Stimulated activated CD4-positive, alpha-beta T cell treated with anti-CD3 and anti-CD28 coated beads, TNF-alpha, amount 100 ng/mL, for 1 hour (primary cell): ENCODE measurements around the gene ULK3.

Experiments used
- DNase-seq, 3 donors: peaks; one replicate each; pipeline ENCODE4 v3.0.0-alpha.2; 2020; ENCODE audit warnings: low read depth in 3 of 3, low spot score in 1 of 3

ULK3 gene

GRCh38 chr15:74840851-74841775, 1.8 kb downstream of the ULK3 start:
- no peak for DNase-seq

DNA sequence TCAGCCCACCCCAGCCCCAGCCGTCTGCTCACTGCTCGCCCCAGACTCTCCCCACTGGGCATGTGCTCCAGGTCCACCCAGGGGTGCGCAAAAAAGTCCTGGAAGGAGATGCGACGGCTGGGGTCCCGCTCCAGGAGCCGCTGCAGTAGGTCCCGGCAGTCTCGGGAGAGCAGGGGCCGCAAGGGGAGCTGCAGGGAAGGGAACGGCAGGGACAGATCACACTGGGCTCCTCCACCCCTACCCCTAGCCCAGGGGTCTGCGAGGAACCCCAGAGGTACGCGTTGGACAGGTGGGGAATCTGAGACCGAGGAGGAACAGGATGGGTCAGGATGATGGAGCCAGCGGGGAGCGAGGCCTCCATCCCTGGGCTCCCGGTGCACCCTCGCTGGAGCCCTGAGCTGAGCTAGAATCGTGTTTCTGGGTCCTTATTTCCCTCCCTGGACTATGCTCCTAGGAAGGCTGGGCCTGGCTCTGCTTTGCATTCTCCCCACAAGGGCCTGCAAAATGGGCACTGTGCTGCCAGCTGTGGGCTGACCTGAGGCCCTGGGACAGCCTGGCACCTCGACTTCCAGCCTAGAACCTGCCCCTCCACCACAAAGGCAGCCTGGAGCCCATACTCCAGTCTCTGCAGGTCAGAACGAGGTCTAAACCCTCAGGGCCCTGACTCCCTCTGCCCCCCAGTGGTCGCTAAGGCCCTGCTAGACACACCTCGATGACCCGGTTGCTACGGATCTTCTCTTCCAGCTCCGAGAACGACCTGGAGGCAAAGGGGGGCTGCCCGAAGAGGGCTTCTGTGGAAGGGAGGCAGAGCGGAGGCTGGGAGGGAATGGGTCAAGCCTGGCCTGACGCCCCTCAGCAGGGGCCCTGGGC, 3.2 kb downstream of the ULK3 start:
- no peak for DNase-seq

DNA sequence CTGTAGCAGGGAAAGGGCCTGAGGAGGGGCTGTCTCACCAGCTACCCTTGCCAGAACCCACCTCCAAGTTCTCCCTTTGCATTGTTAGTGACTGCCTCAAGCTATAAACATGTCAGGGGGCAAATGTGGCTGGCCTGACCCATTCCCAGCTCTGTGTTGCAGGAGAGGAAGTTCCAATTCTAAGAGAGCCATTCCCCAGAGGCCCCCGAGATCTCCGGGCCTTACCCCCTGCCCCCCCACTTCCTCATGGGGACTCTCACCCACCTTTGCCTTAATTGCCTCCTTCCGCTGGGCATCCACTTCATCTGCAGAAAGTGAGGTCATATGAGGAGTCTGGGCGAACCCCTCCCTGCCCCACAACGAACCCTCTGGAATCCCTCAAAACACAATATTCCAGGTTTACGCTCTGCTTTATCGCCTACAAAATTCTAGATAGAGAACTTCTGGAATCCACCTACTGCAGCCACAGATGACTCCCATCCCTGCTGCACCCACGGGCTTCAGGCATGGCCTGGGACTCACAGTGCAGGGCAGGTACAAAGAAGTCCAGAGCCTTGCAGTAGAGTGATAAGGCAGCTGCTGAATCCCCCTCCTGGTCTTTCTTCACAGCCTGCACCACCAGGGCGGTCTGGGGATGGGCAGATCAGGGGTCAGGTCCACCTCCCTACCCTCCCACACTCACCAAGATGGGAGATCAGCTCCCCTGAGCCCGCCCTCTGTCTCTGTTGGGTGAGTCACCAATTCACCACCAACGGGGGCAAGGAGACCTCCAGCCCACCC, 4.0 kb downstream of the ULK3 start:
- no peak for DNase-seq

DNA sequence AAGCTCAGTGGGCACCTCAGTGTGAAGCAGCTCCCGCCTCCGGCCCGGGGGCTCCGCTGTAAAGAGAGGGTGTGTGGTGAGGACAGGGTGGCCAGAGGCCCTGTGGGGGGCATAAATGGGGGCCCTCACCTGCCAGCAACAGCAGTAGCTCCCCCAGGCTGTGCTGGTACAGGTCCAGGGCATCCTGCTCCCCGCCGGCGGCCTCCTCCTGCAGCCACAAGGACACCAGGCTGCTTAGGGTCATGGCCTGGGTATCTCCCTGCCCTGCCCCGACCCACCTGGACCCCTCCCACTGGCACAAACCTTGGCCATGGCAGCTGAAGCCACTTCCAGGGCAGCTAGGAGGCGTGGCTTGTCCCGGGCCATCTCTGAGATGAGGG, 4.8 kb downstream of the ULK3 start:
- no peak for DNase-seq

DNA sequence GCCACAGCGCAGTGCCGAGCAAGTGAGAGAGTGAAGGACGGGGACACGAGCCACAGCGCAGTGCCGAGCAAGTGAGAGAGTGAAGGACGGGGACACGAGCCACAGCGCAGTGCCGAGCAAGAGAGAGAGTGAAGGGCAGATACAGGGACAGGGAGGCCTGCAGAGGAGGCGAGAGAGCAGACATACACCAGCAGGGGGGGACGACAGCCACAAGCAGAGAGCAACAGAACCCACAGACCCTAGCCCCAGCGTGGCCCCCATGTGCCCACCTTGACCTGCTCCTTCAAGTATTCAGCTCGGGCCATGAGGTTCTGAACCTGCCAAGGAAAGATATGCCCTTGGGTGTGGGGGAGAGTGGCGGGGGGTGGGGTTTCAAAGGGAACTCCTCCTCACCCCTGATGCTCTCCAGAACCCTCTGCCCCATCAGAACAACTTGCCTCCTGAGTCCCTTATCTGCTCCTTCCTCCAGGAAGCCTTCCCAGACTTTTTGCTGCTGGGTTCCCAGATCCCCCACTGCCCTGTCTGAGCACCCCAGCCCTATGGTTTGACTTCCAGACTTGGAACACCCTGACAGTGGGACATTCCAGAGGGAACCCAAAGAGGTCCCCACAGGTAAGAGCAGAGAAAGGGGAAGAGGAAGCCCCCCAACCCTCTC, 5.3 kb downstream of the ULK3 start:
- DNase-seq: no peak

DNA sequence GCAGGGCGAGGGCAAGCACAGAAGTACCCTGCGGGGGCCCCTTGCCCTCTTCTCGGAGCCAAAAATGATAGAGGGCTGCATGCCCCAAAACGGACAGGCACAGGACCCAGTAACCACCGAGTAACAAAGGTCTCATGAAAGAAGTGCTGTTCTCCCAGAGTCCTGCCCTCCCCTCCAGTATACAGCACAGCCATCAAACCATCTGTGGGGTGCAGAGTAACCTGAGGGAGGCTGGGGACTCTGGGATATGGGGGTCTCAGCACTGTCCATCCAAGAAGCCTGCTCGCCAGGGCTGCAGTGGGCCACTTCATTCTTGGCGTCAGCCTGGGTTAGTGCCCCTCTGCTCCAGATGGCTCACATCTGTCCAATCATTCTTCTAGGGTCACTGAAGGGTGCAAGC, 6.1 kb downstream of the ULK3 start:
- DNase-seq: no peak

- DNase-seq: peak in 1 of 3 donors; percentile 46
These were observed 7.6 kb downstream of the ULK3 start for GRCh38 chr15:74835312-74835823.

DNA sequence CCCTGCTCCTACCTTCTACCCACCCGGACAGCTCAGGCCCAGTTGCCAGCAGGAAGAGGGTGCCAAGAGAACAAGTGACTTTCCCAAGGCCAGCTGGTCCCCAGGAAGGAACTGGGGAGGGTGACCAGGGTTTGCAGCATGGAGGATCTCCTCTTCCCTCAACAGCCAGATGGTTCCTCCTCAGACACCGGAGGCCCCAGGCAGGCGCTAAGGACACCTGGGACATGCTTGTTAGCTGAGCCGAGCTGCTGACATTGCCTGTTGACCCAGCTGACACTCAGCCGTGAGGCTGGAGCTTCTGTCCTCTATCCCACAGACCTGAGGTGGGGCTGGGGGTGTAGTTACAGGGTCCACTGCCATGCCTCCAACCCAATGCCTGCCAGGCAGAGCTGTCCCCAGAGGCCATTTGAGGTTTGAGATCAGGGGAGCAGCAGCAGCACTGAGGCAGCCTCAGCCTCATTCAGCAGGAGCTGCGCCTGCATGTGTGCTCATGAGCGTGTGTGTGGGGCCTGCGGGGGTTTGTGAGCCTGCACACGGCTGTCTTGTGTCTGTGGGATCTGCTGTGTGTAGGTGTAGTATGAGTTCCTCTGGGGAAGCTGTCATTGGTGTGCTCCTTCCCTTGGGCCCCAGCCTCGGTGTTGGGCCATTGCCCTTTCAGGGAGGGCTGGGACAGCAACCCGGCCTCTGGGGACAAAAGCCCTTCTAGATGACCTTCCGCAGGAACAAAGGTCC, 9.4 kb downstream of the ULK3 start:
- DNase-seq: no peak

- no peak for DNase-seq
These were observed 10.1 kb downstream of the ULK3 start for GRCh38 chr15:74832826-74833225.

DNA sequence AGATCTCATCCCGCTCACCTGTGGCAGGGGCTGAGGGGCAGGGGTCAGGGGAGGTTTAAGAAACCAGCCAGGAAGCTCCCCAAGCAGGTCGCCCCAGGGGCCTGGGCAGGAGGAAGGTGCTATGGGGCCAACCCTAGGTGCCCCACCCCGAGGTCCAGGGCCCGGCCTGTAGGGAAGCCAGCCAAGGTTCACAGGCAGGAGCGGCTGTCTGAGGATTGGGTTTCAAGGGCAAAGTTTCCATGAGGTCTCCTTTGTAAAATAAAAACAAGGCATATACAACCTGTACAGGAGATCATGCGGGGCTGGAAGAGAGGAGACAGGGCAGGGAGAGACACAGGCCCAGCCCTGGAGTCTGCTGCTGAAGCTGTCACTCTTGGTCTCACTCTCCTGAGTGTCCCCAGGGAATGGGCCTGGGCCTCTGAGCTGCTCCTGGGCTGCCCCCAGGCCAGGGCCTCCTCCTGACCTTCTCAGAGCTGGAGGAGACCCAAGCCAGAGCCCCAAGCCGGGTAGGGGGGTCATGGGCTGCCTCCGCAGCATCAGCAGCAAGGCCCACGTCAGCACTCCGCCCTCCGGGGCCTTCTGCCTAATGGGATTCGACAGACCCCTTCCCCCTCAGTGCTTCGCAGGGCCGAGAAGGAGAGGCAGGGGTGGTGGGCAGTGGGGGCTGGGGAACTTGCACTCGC, 11.0 kb downstream of the ULK3 start:
- no peak for DNase-seq

GRCh38 chr15:74830868-74831267, 12.1 kb downstream of the ULK3 start:
- DNase-seq: no peak

GRCh38 chr15:74829991-74830390, 13.0 kb downstream of the ULK3 start:
- no peak for DNase-seq

- DNase-seq: no peak
These were observed 13.5 kb downstream of the ULK3 start for GRCh38 chr15:74829486-74829885.

DNA sequence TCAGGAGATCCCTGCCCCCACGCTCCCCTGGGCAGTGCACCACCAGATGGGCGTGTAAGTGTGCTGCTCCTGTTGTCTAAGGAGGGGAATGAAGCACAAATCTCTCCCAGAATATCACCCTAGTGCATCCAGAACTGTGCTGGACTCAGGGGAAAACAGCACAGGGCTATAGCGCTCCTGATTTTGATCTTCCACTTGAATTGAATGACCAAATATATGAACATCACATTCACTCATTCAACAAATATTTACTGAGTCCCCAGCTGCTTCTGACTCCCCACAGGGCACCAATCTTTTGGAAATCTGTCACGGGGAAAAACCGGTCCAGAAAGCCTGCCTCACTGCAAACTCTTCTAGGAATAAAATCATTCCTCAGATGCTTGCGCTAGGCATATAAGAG, 14.1 kb downstream of the ULK3 start:
- no peak for DNase-seq

DNA sequence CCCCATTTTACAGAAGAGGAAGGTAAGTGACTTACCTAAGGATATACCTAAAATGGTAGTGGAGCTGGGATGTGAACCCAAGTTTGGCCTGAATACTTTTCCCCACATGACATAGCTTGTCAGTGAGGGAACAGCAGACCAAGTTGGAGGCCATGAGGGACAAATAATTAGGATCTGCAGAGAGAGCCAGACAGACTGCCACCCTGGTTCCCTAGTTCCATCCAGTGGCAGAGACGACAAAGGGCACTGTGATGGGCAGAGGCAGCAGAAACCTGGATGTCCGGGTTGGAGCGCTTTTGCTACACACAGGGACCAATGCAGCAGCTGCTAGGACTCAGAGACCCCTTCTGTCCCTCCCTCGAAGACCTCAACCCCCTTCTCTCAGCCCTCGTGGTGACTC, 15.3 kb downstream of the ULK3 start:
- no peak for DNase-seq

DNA sequence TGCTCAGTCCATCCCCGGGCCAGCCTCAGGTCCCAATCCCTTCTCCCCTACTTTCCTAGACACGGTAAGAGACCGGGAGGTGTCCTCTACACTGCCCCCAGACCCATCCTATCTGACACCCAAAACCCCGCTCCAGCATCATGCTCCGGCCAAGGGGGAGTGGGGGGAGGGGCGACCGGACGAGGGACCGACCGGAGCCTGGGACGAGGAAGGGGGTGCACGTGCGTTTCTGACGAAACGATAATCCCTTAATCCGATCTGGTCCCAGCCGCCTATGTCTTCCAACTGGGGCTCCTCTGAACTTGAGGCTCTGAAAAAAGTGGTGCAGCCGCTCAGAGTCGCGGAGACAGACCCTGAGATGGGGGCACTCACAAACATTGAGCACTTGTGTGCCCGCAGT, 16.0 kb downstream of the ULK3 start:
- no peak for DNase-seq

- DNase-seq: peak in 1 of 3 donors; percentile 44
These were observed 16.6 kb downstream of the ULK3 start, which contains the start of gene CPLX3 for GRCh38 chr15:74826364-74826819. CPLX3 (plus strand) TSS chr15:74826627; CDS start chr15:74826704, 77 bp downstream.

GRCh38 chr15:74825866-74826265, 17.1 kb downstream of the ULK3 start:
- no peak for DNase-seq

DNA sequence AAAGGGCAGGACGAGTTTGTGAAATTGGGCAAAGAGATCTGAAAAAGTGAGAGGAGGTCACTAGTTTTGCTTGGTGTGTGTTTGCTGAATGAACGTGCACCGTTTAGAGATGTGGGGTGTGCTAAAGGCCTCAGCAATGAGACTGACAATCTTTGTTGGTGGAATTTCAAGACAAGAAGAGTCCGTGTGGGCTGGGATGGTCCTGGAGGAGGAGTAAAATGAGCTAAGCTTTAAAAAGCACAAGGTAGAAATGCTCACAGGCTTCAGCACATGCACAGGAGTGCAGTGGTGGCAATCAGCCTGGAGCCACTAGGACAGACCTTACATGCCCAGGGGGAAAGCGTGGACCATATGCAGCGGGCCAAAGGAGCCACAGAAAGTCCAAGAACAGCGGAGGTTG, 18.0 kb downstream of the ULK3 start:
- DNase-seq: no peak
